NCI-H187 (cell line): Measurements from ENCODE around the gene PRM3.

Experiments
- DNase-seq, 2 experiments: peaks; one replicate each; lab custom pipeline; 2025; lab: John Stamatoyannopoulos, UW

PRM3 gene

GRCh38 chr16:11242658-11243057, 30.8 kb downstream of the PRM3 start:
- DNase-seq, result peak in 1 of 2 experiments; percentile 4

- DNase-seq, result no peak
Measured at GRCh38 chr16:11241480-11242204, 31.8 kb downstream of the PRM3 start.

- DNase-seq, result no peak
Measured at GRCh38 chr16:11240636-11241473, 32.6 kb downstream of the PRM3 start.

- no peak for DNase-seq
Measured at GRCh38 chr16:11239644-11240632, 33.5 kb downstream of the PRM3 start.

GRCh38 chr16:11238272-11239202, 34.9 kb downstream of the PRM3 start:
- no peak for DNase-seq

GRCh38 chr16:11236461-11237254, 36.8 kb downstream of the PRM3 start:
- DNase-seq, result no peak

- no peak for DNase-seq
Measured at GRCh38 chr16:11235703-11235991, 37.8 kb downstream of the PRM3 start.

GRCh38 chr16:11234884-11235702, 38.3 kb downstream of the PRM3 start:
- DNase-seq, result no peak

GRCh38 chr16:11233727-11234376, 39.6 kb downstream of the PRM3 start:
- DNase-seq, result no peak

GRCh38 chr16:11232852-11233726, 40.3 kb downstream of the PRM3 start:
- DNase-seq, result no peak

GRCh38 chr16:11232302-11232851, 41.1 kb downstream of the PRM3 start:
- DNase-seq, result no peak

GRCh38 chr16:11231367-11231970, 42.0 kb downstream of the PRM3 start:
- DNase-seq, result no peak

- DNase-seq, result no peak
Measured at GRCh38 chr16:11229906-11230305, 43.5 kb downstream of the PRM3 start.

- DNase-seq, result no peak
Measured at GRCh38 chr16:11229432-11229831, 44.0 kb downstream of the PRM3 start.

GRCh38 chr16:11225677-11226549, 47.5 kb downstream of the PRM3 start:
- DNase-seq, result no peak
